HG02970 (cell line): ENCODE data around the gene DPM2.

Source experiments
- ATAC-seq: cut with Tn5 transposase; IDR thresholded peaks from one replicate; pipeline ENCODE4 v1.9.1; 2021; ENCODE audit warnings: mild to moderate bottlenecking, moderate library complexity, moderate number of reproducible peaks; ENCODE audit not compliant: unreplicated experiment, low FRiP score

DPM2 gene

DNA sequence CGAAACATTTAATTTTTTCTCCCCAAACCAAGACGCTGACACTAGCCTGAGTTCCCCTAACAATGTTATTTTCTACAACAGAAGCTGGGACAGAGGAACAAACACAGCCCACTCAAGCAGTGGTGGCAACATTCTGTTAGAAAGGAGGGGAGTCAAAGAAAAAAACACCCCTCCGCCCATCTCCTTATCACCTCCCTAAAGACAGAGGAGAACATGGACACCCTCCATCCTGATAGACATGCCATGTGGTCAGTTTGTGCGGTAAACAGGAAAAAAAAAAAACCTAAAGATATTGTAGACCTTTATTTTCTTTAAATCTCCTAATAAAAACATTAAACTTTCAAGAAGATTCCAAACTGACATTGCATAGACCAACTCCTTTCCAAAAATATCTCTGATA is 2.9 kb upstream of the DPM2 start:
- no peak for ATAC-seq

DNA sequence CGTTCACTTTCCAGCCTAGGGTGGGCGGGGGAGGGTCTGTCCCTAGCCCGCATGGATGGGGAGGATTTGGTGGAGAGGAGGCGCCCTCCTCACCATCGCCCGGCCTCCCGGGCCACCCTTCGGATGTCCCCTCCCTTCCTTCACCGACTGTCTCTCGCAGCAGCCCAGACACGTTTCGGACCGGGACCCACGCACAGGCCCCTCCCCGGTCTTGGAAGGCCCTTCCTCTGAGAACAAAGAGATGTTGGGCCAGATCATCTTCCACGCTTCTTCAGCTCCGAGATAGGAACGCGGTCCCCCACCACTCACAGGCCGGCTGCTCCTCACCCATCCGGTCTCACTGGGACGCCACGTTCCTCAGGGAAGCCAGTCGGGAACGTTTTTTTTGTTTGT is 640 bp upstream of the DPM2 start:
- no peak for ATAC-seq

DNA sequence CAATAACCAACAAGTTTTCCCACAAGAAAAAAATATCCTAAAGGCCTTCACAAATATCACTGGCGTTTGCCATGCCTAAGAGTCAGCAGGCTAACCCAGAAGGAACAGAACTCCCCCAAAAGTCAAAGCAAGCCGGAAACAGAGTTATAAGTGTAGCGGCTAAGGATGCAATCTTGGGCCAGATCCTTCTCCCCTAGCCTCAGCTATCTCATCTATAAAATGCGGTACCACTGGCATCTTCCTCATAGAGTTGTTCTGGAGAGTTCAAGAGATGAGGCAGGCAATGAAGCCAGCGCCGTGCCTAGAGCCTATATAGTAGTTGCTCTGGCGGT is 632 bp downstream of the DPM2 start:
- ATAC-seq, result no peak

DNA sequence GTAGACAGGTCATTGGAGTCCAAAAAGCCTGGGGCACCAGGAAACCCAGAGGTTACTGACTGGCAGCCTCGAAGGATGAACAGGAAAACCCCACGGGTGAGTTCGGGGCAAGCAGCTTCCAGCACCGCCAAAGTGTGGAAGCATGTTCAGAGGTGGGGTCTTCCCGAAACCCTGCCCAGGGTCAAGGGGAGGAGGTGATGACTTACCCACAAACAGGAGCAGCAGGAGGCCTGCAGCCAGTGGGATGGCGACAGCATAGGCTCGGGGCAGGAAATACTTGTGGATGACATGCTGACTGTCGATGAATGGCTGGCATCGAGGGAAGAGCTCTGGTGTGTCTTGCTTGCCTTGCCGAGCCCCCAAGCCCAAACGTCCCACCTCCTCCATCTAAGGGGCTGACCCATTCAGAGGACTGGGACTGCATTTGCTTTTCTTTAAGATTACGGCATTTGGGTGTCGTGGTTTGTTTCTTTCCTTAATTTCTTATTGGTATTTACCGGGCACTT is 1.3 kb downstream of the DPM2 start:
- no peak for ATAC-seq

DNA sequence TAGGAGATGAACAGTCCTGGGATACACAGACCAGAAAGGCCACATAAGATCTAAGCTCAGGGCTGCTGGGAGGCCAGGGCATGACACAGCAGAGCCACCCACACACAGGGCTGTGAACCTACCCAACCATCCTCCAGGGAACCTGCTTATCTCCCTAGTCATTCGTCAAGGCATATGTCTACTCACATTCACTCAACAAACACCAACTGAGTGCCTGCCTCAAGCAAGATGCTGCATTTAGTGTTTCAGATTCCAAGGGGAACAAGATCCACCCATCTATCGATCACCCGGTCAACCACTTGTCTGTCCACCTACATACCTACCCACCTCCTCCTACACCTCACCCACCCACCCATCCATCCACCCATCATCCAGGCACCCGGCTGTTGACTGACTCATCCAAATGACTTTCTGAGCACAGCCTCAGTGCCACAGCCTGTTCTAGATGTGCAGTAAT is 1.9 kb downstream of the DPM2 start:
- no peak for ATAC-seq

DNA sequence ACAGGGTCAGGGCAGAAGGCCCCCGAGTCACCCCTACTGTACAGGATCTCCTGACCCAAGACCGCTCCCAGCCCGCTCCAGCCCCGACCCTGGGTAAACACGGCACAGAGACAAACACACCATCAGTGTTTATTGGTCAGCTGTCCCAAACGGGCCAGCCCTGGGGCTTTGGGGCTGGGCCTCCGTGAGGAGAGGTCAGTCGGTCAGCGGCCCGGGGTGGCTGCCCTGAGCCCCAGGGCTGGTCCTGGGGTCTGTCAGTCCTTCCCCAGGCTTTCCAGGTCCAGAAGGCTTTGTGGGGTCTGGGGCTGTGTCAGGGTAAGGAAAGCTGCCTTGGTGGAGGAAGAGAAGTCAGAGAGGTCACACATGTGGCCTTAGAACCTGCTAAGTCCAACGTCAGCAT is 2.7 kb downstream of the DPM2 start:
- ATAC-seq, result no peak

DNA sequence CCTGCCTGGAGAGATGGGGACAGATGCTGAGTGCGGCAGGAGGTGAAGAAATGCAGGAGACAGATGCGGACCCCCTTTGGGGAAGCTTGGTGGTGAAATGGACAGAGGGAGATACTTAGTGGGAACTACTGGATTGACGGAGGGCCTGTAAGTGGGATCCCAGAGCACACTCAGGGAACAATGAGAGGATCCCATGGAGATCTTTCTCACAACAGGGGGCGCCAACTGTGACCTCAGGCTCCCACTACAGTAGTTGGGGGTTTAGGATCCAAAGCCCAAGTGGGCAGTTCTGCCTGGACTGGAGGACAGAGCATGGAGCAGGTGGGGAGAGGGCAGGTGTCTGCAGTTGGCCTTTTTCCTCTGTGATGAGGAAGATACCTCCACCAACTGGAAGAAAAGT is 3.4 kb downstream of the DPM2 start:
- ATAC-seq, result no peak

DNA sequence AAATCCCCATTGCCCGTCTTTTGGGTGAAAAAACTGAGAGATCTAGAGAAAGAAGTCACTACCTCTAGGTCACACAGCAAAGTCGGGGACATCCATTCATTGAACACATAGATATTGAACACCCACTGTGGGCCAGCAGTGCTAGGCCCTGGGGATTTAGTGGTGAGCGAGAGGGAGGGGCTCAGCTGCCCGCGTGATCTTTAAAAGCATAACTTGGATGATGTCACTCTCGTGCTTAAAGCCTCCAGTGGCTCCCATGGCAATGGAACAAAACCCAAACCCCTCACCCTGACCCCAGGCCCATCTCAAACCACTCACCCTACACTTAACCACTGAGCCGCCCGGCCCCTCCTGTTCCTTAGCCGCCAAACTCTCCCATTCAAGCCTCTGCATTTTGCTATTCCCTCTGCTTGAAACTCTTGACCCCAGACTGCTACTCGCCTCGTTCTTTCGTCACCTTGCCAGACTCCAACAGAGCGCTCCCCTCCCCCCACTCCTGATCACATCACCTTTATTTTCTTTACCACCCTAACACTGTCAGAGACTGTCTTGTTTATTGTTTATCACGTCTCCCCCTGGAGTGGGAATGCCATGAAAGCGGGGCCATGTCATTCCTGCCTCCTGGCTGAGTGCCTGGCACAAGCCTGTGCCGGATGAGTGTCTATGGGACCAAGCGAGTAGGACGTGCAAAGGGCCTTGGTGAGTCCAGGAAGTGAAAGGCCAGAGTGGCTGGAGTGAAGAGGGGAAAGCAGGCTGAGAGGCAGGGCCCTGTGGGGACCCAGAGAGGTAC is 6.4 kb downstream of the DPM2 start:
- no peak for ATAC-seq

DNA sequence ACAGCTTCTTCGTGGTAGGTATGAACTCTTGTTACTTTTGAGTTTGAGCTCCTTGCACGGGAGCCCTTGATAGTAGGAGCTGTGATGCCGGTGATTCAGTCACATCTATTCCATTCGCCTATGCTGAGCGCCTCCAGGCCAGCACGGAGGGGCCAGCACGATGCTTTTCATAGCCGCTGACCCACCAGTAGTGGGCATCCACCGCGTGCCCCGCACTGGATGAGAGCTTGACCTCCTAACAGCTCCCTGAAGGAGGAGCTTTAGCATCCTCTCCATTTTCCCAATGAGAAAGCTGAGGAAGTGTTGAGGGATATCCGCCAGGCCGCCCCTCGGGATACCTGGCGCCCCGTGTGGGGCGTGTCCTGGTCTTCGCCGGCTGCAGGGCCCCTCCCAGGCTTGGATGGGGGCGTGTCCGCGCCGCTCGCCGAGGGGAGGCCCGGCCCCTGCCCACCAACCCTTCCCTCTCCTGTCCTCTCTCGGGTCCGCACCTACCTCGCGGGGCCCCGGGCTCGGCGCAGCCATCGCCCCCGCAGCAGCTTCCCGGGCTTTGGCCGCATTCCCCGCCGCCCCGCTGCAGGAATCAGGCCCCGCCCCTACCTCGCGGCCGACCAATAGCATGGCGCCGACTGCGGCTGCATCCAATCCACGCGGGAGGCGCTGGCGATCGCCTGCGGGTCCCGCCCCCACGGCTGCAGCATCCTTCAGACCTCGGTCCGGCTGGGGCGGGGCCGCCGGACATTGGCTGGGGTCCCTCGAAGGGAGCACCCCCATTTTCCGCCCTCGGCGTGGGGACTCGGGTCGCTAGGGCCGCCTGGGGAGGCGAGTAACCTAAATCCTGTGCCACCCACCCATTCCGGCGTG is 7.2 kb downstream of the DPM2 start, which contains the start of gene PIP5KL1:
Gene PIP5KL1, minus strand, starts transcription at position 547 of the 861 bp plus-strand sequence. Its CDS starts 25 bp downstream, at position 522.
- peak; percentile 56 for ATAC-seq

DNA sequence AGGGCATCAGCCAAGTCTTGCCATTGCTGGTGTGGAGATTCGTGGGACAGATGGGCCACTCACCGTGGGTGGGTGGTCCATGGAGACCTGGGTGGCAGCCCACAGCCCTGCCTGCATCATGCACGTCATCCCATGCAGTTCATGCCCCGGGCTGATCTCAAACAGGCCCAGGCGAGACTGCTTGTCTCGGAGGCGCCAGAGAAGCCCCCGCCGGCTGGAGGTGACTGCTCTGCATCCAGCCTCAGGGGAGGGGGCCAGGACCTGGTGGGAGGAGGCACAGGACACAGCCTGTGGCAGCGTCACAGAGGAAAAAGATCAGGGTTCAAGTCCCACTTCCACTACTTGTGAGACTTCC is 8.1 kb downstream of the DPM2 start:
- ATAC-seq, result no peak

DNA sequence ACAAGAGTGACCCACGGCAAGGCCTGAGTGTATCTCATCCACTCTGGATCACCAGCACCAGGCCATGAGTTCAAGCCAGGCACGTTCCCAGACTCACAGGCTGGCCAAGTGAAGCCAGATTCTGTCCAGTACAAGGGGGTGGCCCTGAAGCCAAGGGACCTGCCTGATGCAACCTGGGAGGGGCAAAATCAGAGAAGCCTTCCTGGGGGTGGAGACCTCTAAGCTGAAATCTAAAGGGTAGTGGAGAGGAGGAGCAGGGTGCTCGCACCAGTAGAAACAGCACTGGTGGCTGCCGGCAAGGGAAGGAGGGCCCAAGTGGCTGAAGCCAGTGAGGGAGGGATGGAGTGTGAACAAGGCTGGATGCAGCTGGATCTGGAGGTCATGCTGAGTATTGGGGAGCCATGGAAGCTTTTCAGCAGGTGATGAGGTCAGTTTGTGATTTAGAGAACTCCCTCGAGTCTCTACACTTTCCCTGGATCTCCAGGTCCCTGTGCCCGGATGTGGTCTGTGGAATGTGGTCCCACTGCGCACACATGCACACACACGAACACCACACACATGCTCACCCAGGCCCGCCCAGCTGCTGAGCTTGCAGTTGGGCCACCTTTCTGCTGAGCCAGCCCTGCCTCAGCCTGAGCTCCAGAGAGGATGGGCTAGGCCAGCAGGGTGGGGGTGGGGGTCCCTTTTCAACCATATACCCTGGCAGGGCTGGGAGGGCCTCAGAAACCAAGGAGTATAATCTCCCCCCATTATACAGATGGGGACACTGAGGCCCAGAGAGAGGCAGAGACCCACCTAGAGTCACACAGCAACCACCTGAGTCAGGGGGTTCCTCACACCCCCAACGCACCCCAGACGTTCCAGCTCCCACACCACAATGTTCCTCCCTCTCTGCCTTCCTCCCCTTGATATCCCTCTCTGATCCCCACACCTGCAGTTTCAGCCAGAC is 8.7 kb downstream of the DPM2 start:
- ATAC-seq, result no peak

DNA sequence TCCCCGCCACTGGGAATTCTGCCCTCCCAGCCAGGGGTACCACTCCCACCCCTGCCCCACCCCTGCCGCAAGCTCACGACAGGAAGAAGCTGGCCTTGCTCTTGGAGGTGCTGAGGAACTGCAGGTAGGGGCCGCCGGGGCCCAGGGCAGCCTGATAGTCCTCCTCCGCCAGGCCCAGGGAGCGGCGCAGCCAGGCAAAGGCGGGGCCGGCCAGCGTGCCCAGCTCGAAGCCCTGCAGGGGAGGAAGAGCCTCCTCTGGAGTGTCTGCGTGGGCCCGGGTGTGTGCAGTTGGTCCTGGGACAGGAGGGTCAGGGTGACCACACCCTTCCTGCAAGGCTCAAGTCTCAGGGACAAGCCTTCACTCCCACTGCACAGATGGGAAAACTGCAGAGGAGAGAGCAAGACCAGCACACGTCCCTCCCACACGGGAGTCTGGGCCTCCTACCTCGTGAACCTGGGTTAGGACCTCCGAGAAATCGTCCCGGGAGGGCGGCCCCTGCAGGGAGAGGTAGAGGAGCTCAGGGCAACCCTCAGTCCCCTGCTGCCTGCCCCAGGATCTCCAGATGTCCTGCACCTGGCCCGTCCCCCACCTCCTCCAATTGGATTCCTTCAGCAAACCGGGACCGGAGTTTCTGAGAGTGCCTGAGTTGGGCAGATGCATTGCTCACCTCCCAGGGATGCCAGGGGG is 9.5 kb downstream of the DPM2 start:
- no peak for ATAC-seq

DNA sequence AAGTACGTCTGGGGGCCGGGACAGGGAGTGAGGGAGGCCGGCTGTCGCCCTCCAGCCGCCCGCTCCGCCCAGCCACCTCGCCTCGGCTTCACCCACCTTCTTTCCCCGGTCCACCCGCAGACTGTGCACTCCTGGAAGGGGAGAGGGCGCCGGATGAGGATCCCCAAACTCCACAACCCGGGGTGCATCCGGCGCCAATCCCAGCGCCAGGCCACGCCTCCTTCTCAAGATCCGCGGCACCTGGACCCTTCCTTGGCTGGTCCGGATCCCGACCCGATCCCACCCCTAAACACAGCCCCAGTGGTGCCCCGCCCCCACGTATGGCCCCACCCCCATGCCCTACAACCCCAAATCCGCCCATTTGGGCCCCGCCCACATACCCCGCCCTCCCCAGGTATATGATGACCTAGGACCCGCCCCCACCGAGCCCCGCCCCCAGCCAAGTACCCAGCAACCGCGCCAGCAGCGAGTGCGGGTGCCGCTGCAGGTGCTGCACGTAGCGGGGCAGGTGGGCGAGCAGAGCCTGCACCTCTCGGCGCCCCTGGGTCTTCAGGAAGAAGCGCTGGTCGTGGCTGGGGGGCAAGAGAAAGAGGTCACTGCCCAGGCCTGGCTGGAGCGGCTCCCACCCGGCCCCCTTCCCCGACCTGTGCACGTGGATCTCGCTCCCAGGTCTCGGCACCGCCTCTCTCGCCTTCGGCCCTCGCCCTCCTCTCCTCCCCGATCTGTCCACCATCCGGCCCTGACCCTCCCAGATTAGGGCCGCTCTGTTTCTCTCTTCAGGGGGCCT is 10.3 kb downstream of the DPM2 start:
- no peak for ATAC-seq

DNA sequence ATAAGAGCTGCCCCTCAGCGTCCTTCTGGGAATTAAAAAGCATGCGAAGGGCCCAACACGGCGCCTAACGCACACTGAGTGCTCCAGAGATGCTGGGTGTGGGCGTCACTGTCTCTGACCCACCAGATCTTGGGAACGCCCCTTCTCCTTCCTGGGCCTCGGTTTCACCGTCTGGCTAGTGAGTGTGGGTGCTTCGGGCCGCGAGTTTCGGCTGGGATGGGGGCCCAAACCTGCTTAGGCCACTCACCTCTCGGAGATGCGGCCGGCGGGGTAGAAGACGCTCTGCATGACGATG is 10.8 kb downstream of the DPM2 start:
- ATAC-seq, result no peak

DNA sequence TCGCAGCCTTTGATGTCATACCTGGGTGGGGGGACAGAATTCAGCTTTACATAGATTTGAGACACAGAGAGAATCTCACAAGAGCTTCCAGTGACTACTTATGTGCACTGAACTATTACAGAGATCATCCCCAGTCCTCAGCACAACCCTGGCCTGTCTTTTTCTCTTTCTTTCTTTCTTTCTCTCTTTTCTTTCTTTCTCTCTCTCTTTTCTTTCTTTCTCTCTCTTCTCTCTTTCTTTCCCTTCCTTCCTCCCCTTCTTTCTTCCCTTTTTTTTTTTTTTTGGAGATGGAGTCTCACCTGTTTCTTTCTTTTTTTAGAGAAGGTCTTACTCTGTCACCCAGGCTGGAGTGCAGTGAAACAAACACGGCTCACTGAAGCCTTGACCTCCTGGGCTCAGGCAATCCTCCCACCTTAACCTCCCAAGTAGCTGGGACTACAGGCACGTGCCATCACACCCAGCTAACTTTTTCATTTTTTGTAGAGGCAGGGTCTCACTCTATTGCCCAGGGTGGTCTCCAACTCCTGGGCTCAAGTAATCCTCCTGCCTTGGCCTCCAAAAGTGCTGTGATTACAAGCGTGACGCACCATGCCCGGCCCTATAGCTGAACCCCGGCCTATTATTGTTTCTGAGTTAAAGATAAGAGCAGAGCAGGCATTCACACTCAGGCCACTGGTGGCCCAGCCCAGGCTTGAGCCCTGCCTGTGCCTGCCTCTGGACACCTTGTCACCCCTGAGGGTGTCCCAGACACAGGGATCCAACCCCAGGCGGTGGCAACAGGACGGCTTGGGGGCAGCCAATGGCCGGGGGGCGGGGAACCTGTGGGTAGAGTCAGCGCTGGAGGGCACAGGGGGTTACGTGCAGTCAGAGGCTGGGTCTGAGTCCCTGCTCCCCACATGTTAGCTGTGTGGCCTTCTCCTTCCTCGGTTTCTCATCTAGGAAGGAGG is 11.4 kb downstream of the DPM2 start:
- no peak for ATAC-seq

DNA sequence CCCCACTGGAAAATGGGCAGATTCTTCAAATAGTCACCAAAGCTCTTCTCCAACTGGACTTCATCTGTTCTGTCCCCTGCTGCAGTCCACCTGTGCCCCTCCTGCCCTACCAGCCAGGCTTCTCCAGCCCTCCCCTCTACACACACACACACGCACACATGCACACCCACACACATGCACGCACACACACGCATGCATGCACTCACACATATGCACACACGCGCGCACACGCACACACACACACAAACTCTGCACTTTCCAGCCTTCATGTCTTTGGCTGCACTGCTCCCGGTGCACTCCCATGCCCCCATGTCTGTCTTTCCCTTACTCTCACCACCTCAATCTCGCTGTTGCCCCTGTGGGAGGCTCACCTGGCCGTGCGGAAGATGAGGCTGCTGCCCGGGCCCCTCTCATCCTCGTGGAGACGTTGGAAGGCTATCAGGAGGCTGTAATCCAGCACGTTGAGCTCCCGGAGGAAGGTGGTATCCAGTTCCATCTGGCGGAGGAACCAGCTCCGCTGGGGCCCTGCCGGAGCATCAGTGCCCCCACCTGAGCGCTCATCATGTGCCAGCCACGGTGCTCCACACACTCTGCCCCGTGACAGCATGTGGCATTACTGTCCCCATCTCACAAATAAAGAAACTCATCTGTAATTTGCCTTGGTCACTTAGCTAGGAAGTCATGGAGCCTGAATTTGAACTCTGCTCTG is 12.8 kb downstream of the DPM2 start:
- no peak for ATAC-seq

DNA sequence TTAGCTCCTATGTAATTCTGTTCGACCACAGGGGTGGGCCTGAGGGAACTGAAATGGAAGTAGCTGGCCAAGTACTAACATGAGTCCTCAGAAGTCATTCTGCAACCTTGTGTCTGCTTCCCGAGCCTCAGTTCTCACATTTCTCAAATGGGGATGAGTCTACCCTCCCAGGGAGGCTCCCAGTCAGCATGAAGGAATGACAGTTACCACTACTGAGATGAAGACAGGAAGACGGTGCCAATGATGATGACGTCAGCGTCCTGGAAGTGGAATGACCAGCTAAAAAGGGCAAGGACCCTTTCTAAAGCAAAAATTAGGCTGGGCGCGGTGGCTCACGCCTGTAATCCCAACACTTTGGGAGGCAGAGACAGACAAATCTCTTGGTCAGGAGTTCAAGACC is 13.9 kb downstream of the DPM2 start:
- ATAC-seq, result no peak

DNA sequence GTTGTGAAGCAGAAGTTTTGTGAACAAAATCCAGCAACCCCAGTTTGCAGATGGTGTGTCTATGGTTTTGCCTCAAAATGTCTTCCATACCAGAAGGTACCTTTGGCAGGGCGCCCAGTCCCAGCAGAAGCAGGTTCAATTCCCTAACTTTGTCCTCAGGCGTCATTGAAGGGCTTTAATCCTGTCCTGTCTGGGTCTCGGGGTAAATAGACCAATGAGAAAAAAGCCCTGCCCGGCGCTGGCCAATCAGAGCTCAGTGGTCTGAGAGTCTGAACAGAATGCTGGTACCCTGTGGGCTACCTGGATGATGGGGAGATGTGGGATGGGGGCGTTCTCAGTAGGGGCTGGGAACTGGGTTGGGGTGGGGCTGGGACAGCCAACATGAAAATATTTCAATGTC is 14.6 kb downstream of the DPM2 start:
- ATAC-seq, result no peak
